Uterus (tissue), 2 donors: ENCODE data around the gene SDC3.

ENCODE experiments used
- CTCF ChIP-seq, 4 experiments: fragments of 200-600 bp in 2 of 4; fragments of 450-650 bp in 2 of 4; sonication (generic) in 2 of 4; IDR thresholded peaks; one replicate each; pipeline ENCODE4 v1.5.1; 2016 to 2019; ENCODE audit warnings: antibody characterized with exemption in 4 of 4, mild to moderate bottlenecking in 2 of 4, moderate library complexity in 1 of 4
- POLR2A ChIP-seq, 2 donors: fragments of 450-650 bp; IDR thresholded peaks; one replicate each; pipeline ENCODE4 v1.6.1; 2016; ENCODE audit warnings: antibody characterized with exemption in 2 of 2, mild to moderate bottlenecking in 1 of 2, moderate library complexity in 1 of 2

- TF ChIP-seq CTCF (IDR thresholded peaks at IDR 0.05) (peak in 1 of 4 experiments; percentile 5), POLR2A (IDR thresholded peaks at IDR 0.05) (no peak)
Observed at GRCh38 chr1:30845904-30846290, 62.7 kb downstream of the SDC3 start.
